HG03442 (cell line): ENCODE data around the gene CFAP54.

ENCODE experiments used
- ATAC-seq: cut with Tn5 transposase; IDR thresholded peaks from one replicate; pipeline ENCODE4 v1.9.1; 2021; ENCODE audit warnings: mild to moderate bottlenecking, moderate library complexity; ENCODE audit not compliant: unreplicated experiment

CFAP54 gene

GRCh38 chr12:96821592-96821991 lies 332.2 kb downstream of the CFAP54 start:
- no peak for ATAC-seq

DNA sequence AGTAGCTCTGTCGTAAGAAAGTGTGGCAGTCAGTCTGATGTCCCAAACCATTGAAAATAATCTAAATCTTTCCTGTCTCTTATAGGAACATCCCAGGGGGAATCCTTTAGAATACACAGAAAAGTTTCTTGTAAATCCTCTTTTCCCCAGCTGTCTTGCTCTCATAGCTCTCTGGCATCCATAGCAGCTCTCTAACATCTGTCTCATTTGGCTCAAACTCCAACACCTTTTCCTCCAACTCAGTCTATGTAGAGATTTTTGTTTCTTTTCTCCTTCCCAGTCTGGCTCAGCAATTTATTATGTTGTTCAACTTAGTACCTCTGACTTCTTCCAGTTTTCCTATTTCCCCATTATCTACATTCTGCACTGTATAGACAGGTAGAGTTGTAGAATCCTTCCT lies 333.3 kb downstream of the CFAP54 start:
- no peak for ATAC-seq

DNA sequence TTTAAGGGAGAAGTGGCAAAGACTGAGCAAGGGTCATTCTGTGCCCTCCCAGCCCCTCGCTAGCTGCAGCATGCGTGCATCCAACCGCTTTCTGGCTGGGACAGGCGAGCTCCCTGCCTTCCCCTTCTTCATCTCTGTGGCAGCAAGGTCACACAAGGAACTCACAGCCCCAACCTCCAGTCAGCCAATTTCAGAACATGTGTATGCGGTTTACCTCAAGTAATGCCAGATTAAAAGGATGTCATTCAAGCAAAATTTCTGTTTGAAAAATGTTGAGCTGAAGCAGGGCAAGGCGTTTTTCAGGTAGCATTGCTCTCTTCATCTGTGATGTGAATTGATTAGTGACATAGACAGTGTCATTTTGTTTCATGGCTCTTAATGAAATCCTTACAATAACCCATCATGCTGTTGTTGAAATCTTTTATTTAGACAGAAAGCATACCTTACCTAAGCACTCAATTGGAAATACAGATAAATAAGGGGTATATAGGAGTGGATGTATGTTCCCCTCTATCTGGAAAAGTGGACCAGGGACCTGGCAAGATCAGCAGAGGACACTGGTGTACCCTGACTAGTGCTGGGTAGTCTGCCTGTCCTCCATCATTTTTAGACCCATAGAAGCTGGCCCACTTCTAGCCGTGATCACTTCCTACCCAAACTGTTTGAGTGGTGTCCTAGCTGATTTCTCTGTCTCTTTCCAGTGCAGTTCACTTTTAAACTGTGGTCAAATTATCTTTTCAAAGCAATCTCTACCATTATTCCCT lies 334.9 kb downstream of the CFAP54 start:
- no peak for ATAC-seq

DNA sequence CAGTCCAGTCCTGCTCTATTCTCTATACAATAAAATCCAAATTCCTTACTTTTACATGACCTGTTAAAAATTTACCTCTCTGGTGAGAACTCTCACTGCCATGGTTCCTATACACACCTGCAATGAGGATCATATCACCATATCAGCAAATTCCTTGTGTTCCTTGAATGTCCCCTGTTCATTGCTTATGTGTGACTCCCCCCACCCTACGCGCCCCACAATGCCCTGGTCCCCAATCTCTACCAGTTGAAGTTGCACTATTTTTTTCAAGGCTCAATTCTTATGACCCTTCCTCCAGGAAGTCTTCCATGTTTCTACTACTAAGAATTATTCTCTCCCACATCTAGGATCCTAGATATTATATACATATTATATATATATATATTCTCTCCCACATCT lies 335.5 kb downstream of the CFAP54 start:
- no peak for ATAC-seq

- ATAC-seq = no peak
Observed at GRCh38 chr12:96828169-96828789, 338.9 kb downstream of the CFAP54 start.

DNA sequence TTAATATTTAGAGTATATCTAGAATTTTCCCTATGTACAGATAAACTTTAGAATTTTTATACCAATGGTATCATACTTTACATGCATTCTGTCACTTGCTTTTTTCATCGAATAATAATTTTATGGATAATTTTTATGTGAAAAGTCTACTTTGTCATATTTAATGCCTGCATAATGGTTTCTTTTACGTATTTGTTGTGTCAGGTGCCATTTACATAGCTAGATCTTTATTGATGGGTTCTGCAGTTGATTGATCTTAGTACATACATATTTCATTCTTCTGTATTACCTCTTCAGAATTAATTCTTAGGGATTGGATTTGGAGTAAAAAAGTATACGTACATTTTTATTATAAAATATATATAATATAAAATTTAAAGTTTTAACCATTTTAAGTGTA lies 340.0 kb downstream of the CFAP54 start:
- no peak for ATAC-seq

GRCh38 chr12:96831346-96831745 lies 342.0 kb downstream of the CFAP54 start:
- ATAC-seq = no peak

- no peak for ATAC-seq
Observed at GRCh38 chr12:96846293-96846692, 356.9 kb downstream of the CFAP54 start.

- no peak for ATAC-seq
Observed at GRCh38 chr12:96850676-96851075, 361.3 kb downstream of the CFAP54 start.

GRCh38 chr12:96858162-96858561 lies 368.8 kb downstream of the CFAP54 start:
- no peak for ATAC-seq

- ATAC-seq = no peak
Observed at GRCh38 chr12:96861656-96862055, 372.3 kb downstream of the CFAP54 start.

GRCh38 chr12:96862326-96862725 lies 372.9 kb downstream of the CFAP54 start:
- ATAC-seq = no peak

GRCh38 chr12:96864335-96864734 lies 375.0 kb downstream of the CFAP54 start:
- ATAC-seq = no peak

DNA sequence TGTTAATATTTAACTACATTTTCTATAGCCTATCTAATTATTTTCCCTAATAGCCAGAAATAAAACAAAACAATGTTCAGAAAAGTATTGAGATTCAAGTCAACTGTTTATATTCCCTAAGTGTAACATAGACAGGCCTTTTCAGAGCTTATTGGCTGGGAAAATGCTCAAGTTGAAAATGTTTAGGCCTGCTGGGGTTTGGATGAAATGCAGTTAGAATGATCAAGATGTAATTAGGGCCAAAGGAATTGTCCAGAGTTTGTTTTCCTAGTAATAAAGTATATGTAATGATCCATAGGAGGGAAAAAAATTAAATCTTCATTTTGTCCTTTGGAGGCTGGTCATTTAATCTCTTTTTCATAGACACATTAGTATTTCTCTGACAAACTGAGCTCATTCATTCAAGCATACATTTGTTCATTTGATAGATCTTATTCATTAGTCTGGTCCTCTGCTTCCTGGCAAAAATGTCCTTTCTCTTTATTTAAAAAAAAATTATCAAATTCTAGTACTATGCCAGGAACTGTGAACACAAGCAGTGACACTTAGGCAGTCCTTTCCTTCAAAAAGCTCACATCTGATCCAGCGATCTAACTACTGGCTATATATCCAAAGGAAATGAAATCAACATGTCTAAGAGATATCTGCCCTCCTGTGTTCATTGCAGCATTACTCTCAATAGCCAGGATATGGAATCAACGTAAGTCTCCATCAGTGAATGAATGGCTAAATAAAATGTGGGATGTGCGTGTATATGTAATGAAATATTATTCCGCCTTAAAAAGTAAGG lies 377.6 kb downstream of the CFAP54 start:
- ATAC-seq = no peak

- ATAC-seq = no peak
Observed at GRCh38 chr12:96870946-96871345, 381.6 kb downstream of the CFAP54 start.

DNA sequence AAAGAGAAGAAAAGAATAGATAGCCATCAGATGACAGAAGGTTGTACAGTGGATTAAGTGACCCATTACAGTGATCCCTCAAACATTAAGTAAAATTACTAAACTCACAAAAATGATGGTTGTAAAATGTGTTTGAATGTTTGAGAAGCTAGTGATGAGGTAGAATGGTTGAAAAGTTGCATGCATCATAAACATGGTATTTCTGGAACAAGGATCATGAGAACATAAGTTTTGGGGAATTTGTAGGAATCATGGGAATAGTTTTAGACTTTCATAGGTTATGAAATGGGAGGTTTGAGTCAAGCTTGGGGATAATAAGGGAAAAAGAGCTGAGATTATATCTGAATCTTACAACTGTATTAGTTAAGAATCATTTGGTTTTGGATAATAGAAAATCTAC lies 383.6 kb downstream of the CFAP54 start:
- ATAC-seq = no peak

- ATAC-seq = no peak
Observed at GRCh38 chr12:96874211-96874610, 384.8 kb downstream of the CFAP54 start.

- no peak for ATAC-seq
Observed at GRCh38 chr12:96876966-96877365, 387.6 kb downstream of the CFAP54 start.

- no peak for ATAC-seq
Observed at GRCh38 chr12:96878704-96879103, 389.3 kb downstream of the CFAP54 start.

- no peak for ATAC-seq
Observed at GRCh38 chr12:96879301-96879700, 389.9 kb downstream of the CFAP54 start.

DNA sequence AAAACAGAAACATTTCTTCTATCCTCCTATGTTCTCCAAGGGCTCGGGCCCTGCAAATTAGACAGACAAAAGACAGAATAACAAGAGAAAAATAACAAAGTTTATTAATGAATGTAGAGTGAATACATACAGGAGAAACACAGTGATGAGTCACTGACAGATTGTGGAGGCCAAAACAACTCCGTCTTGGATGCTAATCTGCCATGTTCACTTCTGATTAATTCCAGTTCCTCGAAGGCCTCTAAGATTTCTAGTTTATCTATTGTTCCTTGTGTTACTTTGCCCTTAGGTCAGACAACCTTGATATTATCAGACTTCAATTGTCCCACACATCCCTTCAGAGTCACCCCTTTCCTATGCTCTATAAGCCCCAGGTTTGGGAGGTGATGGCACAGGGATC lies 390.8 kb downstream of the CFAP54 start:
- ATAC-seq = no peak

- no peak for ATAC-seq
Observed at GRCh38 chr12:96881608-96882007, 392.2 kb downstream of the CFAP54 start.
